SK-N-SH (cell line): ENCODE measurements around the gene SNX15. TPM values are rescaled to one million over a fixed set of nuclear protein-coding genes. Genes with fewer than 3 reads are reported as not detected.
A peak's percentile ranks its signal among the peaks of the same experiment; 100 is the strongest.

ENCODE experiments used
- CTCF ChIA-PET: fragments of 300-600, 350-600 bp; formaldehyde crosslinking; extraction: SDS; loops from one replicate; lab custom pipeline; 2021; lab: Yijun Ruan, JAX
- POLR2A ChIA-PET: fragments of 350-600 bp; sonication (Branson Sonifier 250); formaldehyde crosslinking; extraction: SDS; loops from one replicate; lab custom pipeline; 2020; ENCODE audit warnings: antibody characterized with exemption, inconsistent platforms; lab: Yijun Ruan, JAX
- DNase-seq: peaks from one replicate; pipeline ENCODE4 v3.0.0; 2012
- H2AFZ ChIP-seq: fragments of 200-600 bp; sonication (generic); 2 replicates; pipeline ENCODE4 v1.8.1; 2016; ENCODE audit warnings: antibody characterized with exemption, mild to moderate bottlenecking, low read depth
- H3F3A ChIP-seq: fragments of 200-600 bp; sonication (generic); replicated peaks from 2 replicates; pipeline ENCODE3; 2016; ENCODE audit warnings: antibody characterized with exemption, mild to moderate bottlenecking; ENCODE audit not compliant: insufficient read depth
- H3K27ac ChIP-seq, 2 experiments: fragments of 200-500 bp in 1 of 2; fragments of 200-600 bp in 1 of 2; sonication (Bioruptor generic) in 1 of 2; sonication (generic), shearing (Covaris generic) in 1 of 2; 2 replicates each; pipeline versions ENCODE4 v1.5.1 to v1.6.1; 2014 to 2016; ENCODE audit warnings: low read depth in 2 of 2, inconsistent platforms in 1 of 2, low read length in 1 of 2, mild to moderate bottlenecking in 1 of 2, mixed read lengths in 1 of 2
- H3K27me3 ChIP-seq: fragments of 200-600 bp; sonication (generic), shearing (Covaris generic); 2 replicates; pipeline ENCODE4 v1.6.1; 2016; ENCODE audit warnings: mixed run types; ENCODE audit not compliant: insufficient read depth
- H3K36me3 ChIP-seq, 2 experiments: fragments of 200-500 bp in 1 of 2; fragments of 200-600 bp in 1 of 2; sonication (Bioruptor generic) in 1 of 2; sonication (generic) in 1 of 2; replicated peaks in 1 of 2; 2 replicates each; pipeline versions ENCODE3 to v1.5.1; 2014 to 2016; ENCODE audit warnings: low read length in 1 of 2, mild to moderate bottlenecking in 1 of 2; ENCODE audit not compliant: insufficient read depth in 2 of 2, control insufficient read depth in 1 of 2
- H3K4me1 ChIP-seq, 2 experiments: fragments of 200-500 bp in 1 of 2; fragments of 200-600 bp in 1 of 2; sonication (Bioruptor generic) in 1 of 2; sonication (generic), shearing (Covaris generic) in 1 of 2; 2 replicates each; pipeline versions ENCODE4 v1.5.1 to v1.6.1; 2014 to 2016; ENCODE audit warnings: low read depth in 1 of 2, low read length in 1 of 2, mixed run types in 1 of 2; ENCODE audit not compliant: insufficient read depth in 2 of 2, control insufficient read depth in 1 of 2
- H3K4me2 ChIP-seq: fragments of 200-600 bp; sonication (generic), shearing (Covaris generic); 2 replicates; pipeline ENCODE4 v1.6.1; 2017; ENCODE audit warnings: mixed run types
- H3K4me3 ChIP-seq, 2 experiments: fragments of 200-500 bp in 1 of 2; fragments of 200-600 bp in 1 of 2; sonication (Bioruptor generic) in 1 of 2; sonication (generic), shearing (Covaris generic) in 1 of 2; 2 replicates each; pipeline versions ENCODE4 v1.5.1 to v1.8.1; 2014 to 2016; ENCODE audit warnings: low read depth in 2 of 2, inconsistent platforms in 1 of 2, low read length in 1 of 2, mild to moderate bottlenecking in 1 of 2, mixed read lengths in 1 of 2, moderate library complexity in 1 of 2
- H3K79me2 ChIP-seq: fragments of 200-600 bp; sonication (generic); 2 replicates; pipeline ENCODE4 v1.8.1; 2017; ENCODE audit warnings: mild to moderate bottlenecking; ENCODE audit not compliant: insufficient read depth
- H3K9ac ChIP-seq: fragments of 200-600 bp; sonication (generic); 2 replicates; pipeline ENCODE4 v1.6.1; 2017; ENCODE audit warnings: mixed run types
- H3K9me2 ChIP-seq: fragments of 200-600 bp; sonication (generic); 2 replicates; pipeline ENCODE4 v1.6.1; 2017; ENCODE audit warnings: mixed run types
- H3K9me3 ChIP-seq: fragments of 200-600 bp; sonication (generic); 2 replicates; pipeline ENCODE4 v1.6.1; 2017; ENCODE audit warnings: mixed run types, mild to moderate bottlenecking, moderate library complexity
- H4K20me1 ChIP-seq: fragments of 200-600 bp; sonication (generic); 2 replicates; pipeline ENCODE4 v1.6.1; 2017; ENCODE audit warnings: mild to moderate bottlenecking, mixed run types; ENCODE audit not compliant: insufficient read depth
- CTCF ChIP-seq: fragments of 200-600 bp; sonication (generic); IDR thresholded peaks from 2 replicates; pipeline ENCODE4 v1.6.1; 2017; ENCODE audit warnings: antibody characterized with exemption, mild to moderate bottlenecking, moderate library complexity
- EP300 ChIP-seq, 2 experiments: IDR thresholded peaks; 2 replicates each; pipeline versions ENCODE4 v1.4.0 to v1.6.1; 2012; ENCODE audit warnings: borderline replicate concordance in 1 of 2, low read depth in 1 of 2, low read length in 1 of 2
- EZH2phosphoT487 ChIP-seq: fragments of 200-600 bp; sonication (generic); IDR thresholded peaks from 2 replicates; pipeline ENCODE4 v1.6.1; 2017; ENCODE audit warnings: low read depth, mixed run types, mild to moderate bottlenecking, antibody characterized with exemption, moderate library complexity, borderline replicate concordance
- FOSL2 ChIP-seq: IDR thresholded peaks from 2 replicates; pipeline ENCODE4 v1.4.0; 2012; ENCODE audit warnings: low read depth, mild to moderate bottlenecking, moderate library complexity, borderline replicate concordance
- FOXM1 ChIP-seq: IDR thresholded peaks from 2 replicates; pipeline ENCODE4 v1.4.0; 2012; ENCODE audit warnings: low read depth, mild to moderate bottlenecking
- GABPA ChIP-seq: IDR thresholded peaks from 2 replicates; pipeline ENCODE4 v1.4.0; 2012; ENCODE audit warnings: low read depth, mild to moderate bottlenecking
- GATA2 ChIP-seq: sonication (generic); formaldehyde crosslinking; IDR thresholded peaks from 2 replicates; pipeline ENCODE4 v1.5.0; 2020; ENCODE audit warnings: mild to moderate bottlenecking, missing genetic modification reagents
- IRF3 ChIP-seq: fragments of 150-350 bp; IDR thresholded peaks from 2 replicates; pipeline ENCODE4 v1.6.1; 2016; ENCODE audit warnings: mild to moderate bottlenecking, low read depth, low read length
- JUND ChIP-seq: IDR thresholded peaks from 2 replicates; pipeline ENCODE4 v1.4.0; 2012
- MEF2A ChIP-seq: IDR thresholded peaks from 2 replicates; pipeline ENCODE4 v1.4.0; 2012; ENCODE audit warnings: low read depth, borderline replicate concordance
- NRF1 ChIP-seq: IDR thresholded peaks from 2 replicates; pipeline ENCODE4 v1.6.1; 2012; ENCODE audit warnings: low read depth, mild to moderate bottlenecking, low read length
- PBX3 ChIP-seq: IDR thresholded peaks from 2 replicates; pipeline ENCODE4; 2012
- RAD21 ChIP-seq: IDR thresholded peaks from 2 replicates; pipeline ENCODE4 v1.6.1; 2012; ENCODE audit warnings: mild to moderate bottlenecking, low read length
- RCOR1 ChIP-seq: fragments of 150-350 bp; IDR thresholded peaks from 2 replicates; pipeline ENCODE4 v1.6.1; 2017; ENCODE audit warnings: antibody characterized with exemption, low read length
- RFX5 ChIP-seq: IDR thresholded peaks from 2 replicates; pipeline ENCODE4 v1.6.1; 2012; ENCODE audit warnings: mild to moderate bottlenecking, improper control_type of control experiment, low read length
- RXRA ChIP-seq: IDR thresholded peaks from 2 replicates; pipeline ENCODE4 v1.4.0; 2012; ENCODE audit warnings: low read depth, mild to moderate bottlenecking, borderline replicate concordance
- SIN3A ChIP-seq: IDR thresholded peaks from 2 replicates; pipeline ENCODE4 v1.6.1; 2012; ENCODE audit warnings: low read depth, mild to moderate bottlenecking, low read length, moderate library complexity, borderline replicate concordance
- TAF1 ChIP-seq: IDR thresholded peaks from 2 replicates; pipeline ENCODE4 v1.6.1; 2012; ENCODE audit warnings: low read depth, mild to moderate bottlenecking, low read length, moderate library complexity, borderline replicate concordance
- TCF12 ChIP-seq: IDR thresholded peaks from 2 replicates; pipeline ENCODE4 v1.4.0; 2012
- USF1 ChIP-seq: IDR thresholded peaks from 2 replicates; pipeline ENCODE4 v1.4.0; 2012; ENCODE audit warnings: low read depth, borderline replicate concordance
- YY1 ChIP-seq: IDR thresholded peaks from 2 replicates; pipeline ENCODE4 v1.4.0; 2012; ENCODE audit warnings: low read depth, mild to moderate bottlenecking
- ZBTB33 ChIP-seq: IDR thresholded peaks from 2 replicates; pipeline ENCODE4 v1.4.0; 2012; ENCODE audit warnings: low read depth, borderline replicate concordance
- WGBS: methylation state at CpG from one replicate; pipeline ENCODE4 v1.1.6; 2017; ENCODE audit warnings: low lambda C conversion rate; 5-methylcytosine and 5-hydroxymethylcytosine counted together
- polyA plus RNA-seq, 3 experiments: library from polyadenylated mRNA; depleted of rRNA; stranded (reverse); fragments of >200 nt; gene quantifications; 2 replicates each; pipeline ENCODE4 v1.2.3, GENCODE V29; 2012

The SNX15 gene
- polyA plus RNA-seq, 1 of the 3 experiments (the other 2 are of a cell fraction) = 17.2 TPM

GRCh38 chr11:65040847-65041622, 13.8 kb downstream of the SNX15 start, which contains the start of gene SAC3D1 (continued):
- no peak for TF ChIP-seq TCF12
- no peak for TF ChIP-seq EZH2phosphoT487
- TF ChIP-seq SIN3A = 0 out of 2 replicates have a peak, but pooled peaks have one; percentile 46
- no peak for TF ChIP-seq GABPA
- no peak for TF ChIP-seq USF1
- no peak for TF ChIP-seq RCOR1
- no peak for TF ChIP-seq RXRA
- no peak; the same call in 1 of the 2 replicates for TF ChIP-seq TAF1
- no peak; the same call in 1 of the 2 replicates for TF ChIP-seq NRF1
- no peak for TF ChIP-seq EP300 (IDR thresholded peaks at IDR 0.05; ENCODE audit: borderline replicate concordance in 1 of 2, low read depth in 1 of 2, low read length in 1 of 2)
- TF ChIP-seq YY1 = no peak; the same call in 1 of the 2 replicates
- TF ChIP-seq JUND = no peak

GRCh38 chr11:65042891-65043290, 15.7 kb downstream of the SNX15 start:
- 87% methylated on average over 6 of the region's 6 CpGs for WGBS
- H3K9ac ChIP-seq = no peak overlapping the region
- no peak overlapping the region for H3K27ac ChIP-seq
- DNase-seq = no peak
- ChIA-PET POLR2A (no interaction called here), CTCF (interaction anchor here (1.3 kb wide), 1 partner anchor 32 kb away, joined by 3 read pairs; no protein-coding TSS in a partner anchor)
- H3K79me2 ChIP-seq = peaks cover 30% of the 10 kb centered on the region
- H3K36me3 ChIP-seq = peaks cover 8 to 21% of the 10 kb centered on the region in 2 experiments
- H3K4me3 ChIP-seq = no peak overlapping the region
- H3K9me2 ChIP-seq = no peaks in the 10 kb centered on the region
- peaks cover 5 to 7% of the 10 kb centered on the region in 2 experiments; a peak in 2 of 4 replicates for H3K4me1 ChIP-seq
- no peak overlapping the region for H2AFZ ChIP-seq
- peaks cover 12% of the 10 kb centered on the region for H3F3A ChIP-seq
- H3K4me2 ChIP-seq = peak overlapping the region; percentile 93
- no peaks in the 10 kb centered on the region for H4K20me1 ChIP-seq
- no peaks in the 10 kb centered on the region for H3K27me3 ChIP-seq
- no peaks in the 10 kb centered on the region for H3K9me3 ChIP-seq
- TF ChIP-seq FOSL2 = no peak
- TF ChIP-seq RAD21 = no peak
- no peak for TF ChIP-seq FOXM1
- no peak for TF ChIP-seq ZBTB33
- TF ChIP-seq CTCF = no peak
- TF ChIP-seq RCOR1 = no peak
- no peak for TF ChIP-seq TAF1
- TF ChIP-seq IRF3 = no peak
- TF ChIP-seq MEF2A = no peak
- no peak for TF ChIP-seq TCF12
- no peak for TF ChIP-seq SIN3A
- TF ChIP-seq RFX5 = no peak
- TF ChIP-seq JUND = no peak
- TF ChIP-seq PBX3 = no peak
- TF ChIP-seq GATA2 (CRISPR knock-in tag) = no peak
